Epithelial cell of esophagus (primary cell): ENCODE measurements around the gene RFX3.

Experiments used
- DNase-seq: peaks from one replicate; pipeline ENCODE4 v3.0.0; 2010; ENCODE audit warnings: low read depth
- H3K4me3 ChIP-seq: 2 replicates; pipeline ENCODE4 v1.5.1; 2011; ENCODE audit warnings: mild to moderate bottlenecking, low read length, control low read depth
- TF ChIP-seq, protein P1 (sequence below): IDR thresholded peaks from 2 replicates; pipeline ENCODE4 v1.5.1; 2011; ENCODE audit warnings: low read depth, mild to moderate bottlenecking, low read length, control low read depth, inconsistent platforms; ENCODE audit not compliant: insufficient read depth; ENCODE audit errors: missing control alignments

The RFX3 gene

DNA sequence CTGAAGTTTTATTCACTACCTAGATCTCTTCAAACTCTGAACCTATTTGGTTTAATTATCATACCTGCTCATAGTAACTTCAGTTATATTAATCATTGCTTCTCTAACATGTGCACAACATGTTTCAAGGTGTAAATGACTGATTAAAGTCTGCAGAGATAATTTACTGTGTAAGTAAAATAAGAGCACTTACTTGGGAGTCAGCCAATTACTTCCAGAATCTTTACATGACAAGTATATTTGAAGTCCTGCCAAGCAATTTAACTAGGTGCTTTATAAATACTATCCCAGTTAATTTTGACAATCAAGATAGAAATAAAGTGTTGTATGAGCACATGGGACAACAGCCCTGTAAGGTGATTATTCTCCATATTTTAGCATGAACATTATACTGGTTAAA is 109.9 kb downstream of the RFX3 start:
- TF ChIP-seq, protein P1, sequence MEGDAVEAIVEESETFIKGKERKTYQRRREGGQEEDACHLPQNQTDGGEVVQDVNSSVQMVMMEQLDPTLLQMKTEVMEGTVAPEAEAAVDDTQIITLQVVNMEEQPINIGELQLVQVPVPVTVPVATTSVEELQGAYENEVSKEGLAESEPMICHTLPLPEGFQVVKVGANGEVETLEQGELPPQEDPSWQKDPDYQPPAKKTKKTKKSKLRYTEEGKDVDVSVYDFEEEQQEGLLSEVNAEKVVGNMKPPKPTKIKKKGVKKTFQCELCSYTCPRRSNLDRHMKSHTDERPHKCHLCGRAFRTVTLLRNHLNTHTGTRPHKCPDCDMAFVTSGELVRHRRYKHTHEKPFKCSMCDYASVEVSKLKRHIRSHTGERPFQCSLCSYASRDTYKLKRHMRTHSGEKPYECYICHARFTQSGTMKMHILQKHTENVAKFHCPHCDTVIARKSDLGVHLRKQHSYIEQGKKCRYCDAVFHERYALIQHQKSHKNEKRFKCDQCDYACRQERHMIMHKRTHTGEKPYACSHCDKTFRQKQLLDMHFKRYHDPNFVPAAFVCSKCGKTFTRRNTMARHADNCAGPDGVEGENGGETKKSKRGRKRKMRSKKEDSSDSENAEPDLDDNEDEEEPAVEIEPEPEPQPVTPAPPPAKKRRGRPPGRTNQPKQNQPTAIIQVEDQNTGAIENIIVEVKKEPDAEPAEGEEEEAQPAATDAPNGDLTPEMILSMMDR: no peak

DNA sequence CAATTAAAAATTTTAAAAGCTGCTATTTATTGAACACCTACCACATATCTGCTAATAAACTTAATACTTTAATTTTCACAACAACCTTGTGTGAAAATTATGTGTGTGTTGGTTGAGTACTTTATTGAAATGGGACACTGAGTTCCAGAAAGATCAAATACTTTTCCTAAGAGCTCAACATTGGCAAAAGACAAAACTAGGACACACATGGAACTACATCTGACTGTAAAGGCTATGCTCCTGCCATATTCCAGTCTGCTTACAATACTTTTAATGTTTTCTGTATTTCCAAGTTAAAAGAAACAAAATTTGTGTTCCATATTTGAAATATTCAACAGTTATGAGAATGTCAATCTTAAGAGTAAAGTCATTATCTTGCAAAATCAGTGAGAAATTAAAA is 111.8 kb downstream of the RFX3 start:
- DNase-seq: no peak
- H3K4me3 ChIP-seq: no peak overlapping the region
- TF ChIP-seq, protein P1: no peak

More for the DNA sequence above, 109.9 kb downstream of the RFX3 start:
- no peak overlapping the region for H3K4me3 ChIP-seq
- DNase-seq: no peak

DNA sequence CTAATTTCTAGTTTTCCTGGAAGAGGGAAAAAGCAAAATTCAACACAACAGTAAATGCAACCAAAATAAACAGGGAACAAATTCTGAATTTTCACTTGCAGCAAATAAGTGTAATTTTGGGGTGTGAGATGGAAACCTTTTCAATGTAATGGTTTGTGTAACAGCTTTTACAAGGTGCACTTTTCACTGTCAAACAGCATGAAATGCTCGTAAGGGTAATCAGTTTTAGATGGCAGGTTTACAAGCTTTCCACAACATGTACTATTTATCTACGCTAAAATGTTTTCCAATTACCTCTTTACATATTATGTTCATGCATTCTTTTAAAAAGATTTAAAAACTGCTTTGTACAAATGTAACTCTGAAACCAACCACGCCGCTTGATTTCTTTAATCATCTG is 115.3 kb downstream of the RFX3 start:
- H3K4me3 ChIP-seq: no peak overlapping the region
- DNase-seq: no peak
- TF ChIP-seq, protein P1: no peak

DNA sequence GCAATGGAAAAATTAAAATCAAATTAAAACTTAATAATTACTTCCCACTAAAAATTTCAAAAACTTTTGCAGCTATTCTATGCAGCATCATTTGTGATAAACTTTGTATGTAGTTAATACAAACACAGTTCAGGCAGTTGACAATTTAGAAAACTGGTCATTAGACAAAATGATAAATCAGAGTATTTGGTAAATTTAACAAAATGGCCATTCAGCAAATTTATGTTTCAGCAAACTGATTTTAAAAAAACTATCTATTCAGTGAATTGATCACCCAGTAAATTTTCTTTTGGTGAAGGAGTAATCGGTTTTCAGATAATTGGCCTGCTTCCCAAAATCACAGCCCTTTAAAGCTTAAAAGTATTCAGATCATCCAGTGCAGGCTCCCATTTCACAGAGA is 116.3 kb downstream of the RFX3 start:
- H3K4me3 ChIP-seq: no peak overlapping the region
- TF ChIP-seq, protein P1: no peak
- DNase-seq: no peak

DNA sequence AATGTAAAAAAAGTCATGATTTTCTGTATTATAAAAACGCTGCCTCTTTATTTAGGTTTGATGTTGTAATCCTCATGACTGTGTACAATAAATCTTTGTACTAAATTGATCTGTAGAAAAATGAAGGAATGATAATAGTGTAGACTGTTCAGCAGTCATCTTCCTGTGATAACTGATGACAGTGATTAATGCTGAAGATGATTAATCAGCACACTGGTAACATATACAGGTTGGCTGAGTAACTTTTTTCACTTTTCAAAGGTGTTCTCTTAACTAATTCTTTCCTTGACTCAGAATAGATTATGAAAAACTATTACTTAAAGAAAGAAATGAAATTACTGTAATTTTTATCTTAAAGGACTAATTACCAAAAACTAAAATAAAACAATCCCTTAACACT is 122.5 kb downstream of the RFX3 start:
- no peak overlapping the region for H3K4me3 ChIP-seq
- DNase-seq: peak; percentile 34
- TF ChIP-seq, protein P1: no peak

DNA sequence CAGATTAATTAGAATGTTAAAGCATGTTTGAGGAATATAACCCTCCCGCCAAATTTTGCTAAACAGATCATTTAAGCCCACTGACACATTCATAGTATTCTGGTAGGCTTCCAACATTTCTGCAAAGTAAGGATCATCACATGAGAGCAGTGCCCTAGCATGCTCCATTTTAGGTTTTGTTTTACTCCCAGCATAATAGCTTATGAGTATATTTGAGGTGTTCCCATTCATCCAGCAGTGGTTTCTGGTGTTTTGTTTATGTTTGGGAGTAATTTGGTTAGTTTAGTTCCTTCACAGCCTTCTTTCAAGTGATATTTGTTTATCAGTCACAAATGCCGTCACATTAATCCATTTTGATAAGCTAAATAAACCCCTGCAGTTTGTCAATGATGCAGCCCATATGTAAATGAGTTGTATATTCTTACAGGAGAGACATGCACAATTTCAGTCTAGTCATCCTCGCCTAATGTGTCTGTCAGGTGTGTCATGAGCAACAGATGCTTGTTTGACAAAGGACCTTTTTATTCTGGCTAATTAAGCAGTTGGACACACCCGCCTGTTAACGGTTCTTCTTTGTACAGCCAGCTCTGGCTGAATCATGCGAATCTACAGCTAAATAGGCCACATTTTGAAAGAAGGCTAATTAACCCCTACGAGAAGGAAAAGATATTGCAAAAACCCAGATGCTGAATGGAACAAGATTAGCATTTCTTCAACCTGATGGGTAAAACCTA is 124.4 kb downstream of the RFX3 start:
- TF ChIP-seq, protein P1: no peak
- peak; percentile 15 for DNase-seq
- no peak overlapping the region for H3K4me3 ChIP-seq

DNA sequence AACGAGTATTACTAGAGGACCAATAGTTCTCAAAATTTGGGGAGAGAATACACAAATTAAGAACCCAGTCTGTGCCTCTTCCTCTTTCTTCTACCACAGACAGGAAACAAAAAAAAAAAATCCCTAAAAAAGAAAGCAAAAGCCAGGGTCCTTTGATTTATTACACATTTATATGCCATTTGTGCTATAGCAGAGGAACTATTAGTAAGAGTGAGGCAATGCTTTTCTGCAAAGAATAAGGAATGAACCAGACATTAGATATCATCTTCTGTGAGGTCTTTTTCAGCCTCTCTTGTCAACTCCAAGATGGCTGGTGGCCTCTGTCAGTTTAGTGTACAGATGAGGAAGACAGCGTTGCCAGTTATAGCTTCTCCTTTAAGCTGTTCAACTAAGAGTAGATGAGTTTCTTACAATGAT is 127.6 kb downstream of the RFX3 start:
- no peak overlapping the region for H3K4me3 ChIP-seq
- DNase-seq: no peak
- TF ChIP-seq, protein P1: no peak
